Activated T-helper 9 cell treated with anti-CD3 and anti-CD28 coated beads, Interleukin-2, amount 50 U/mL, for 16 hours (primary cell): ENCODE measurements around the gene TBR1.

Experiments used
- DNase-seq: peaks from one replicate; pipeline ENCODE4 v3.0.0-alpha.2; 2020; ENCODE audit warnings: low read depth

Gene TBR1

GRCh38 chr2:161427664-161428587 lies 11.8 kb downstream of the TBR1 start:
- DNase-seq, result no peak

GRCh38 chr2:161430386-161430785 lies 14.3 kb downstream of the TBR1 start:
- no peak for DNase-seq

GRCh38 chr2:161432107-161432506 lies 16.0 kb downstream of the TBR1 start:
- DNase-seq, result no peak

- DNase-seq, result no peak
Measured at GRCh38 chr2:161434118-161434517, 18.0 kb downstream of the TBR1 start.

- DNase-seq, result no peak
Measured at GRCh38 chr2:161436411-161436810, 20.3 kb downstream of the TBR1 start.

- no peak for DNase-seq
Measured at GRCh38 chr2:161438598-161438997, 22.5 kb downstream of the TBR1 start.

GRCh38 chr2:161445097-161445496 lies 29.0 kb downstream of the TBR1 start:
- DNase-seq, result no peak

- DNase-seq, result no peak
Measured at GRCh38 chr2:161448431-161448830, 32.3 kb downstream of the TBR1 start.

GRCh38 chr2:161471631-161472030 lies 55.5 kb downstream of the TBR1 start:
- no peak for DNase-seq

- DNase-seq, result no peak
Measured at GRCh38 chr2:161474920-161475319, 58.8 kb downstream of the TBR1 start.
